Stomach (tissue), 4 donors: Measurements from ENCODE around the gene STIM2.

Experiments used
- CTCF ChIP-seq, 7 experiments: fragments of 450-650 bp in 4 of 7; fragments of 200-600 bp in 3 of 7; sonication (generic) in 3 of 7; IDR thresholded peaks; one replicate each; pipeline ENCODE4 v1.5.1; 2016 to 2019; ENCODE audit warnings: antibody characterized with exemption in 7 of 7, control low read depth in 2 of 7, mild to moderate bottlenecking in 1 of 7
- EP300 ChIP-seq: sonication (generic); formaldehyde crosslinking; IDR thresholded peaks from one replicate; pipeline ENCODE4 v1.6.1; 2017; ENCODE audit warnings: antibody characterized with exemption
- POLR2A ChIP-seq, 4 donors: fragments of 450-650 bp; IDR thresholded peaks; one replicate each; pipeline ENCODE4 v1.6.1; 2016; ENCODE audit warnings: antibody characterized with exemption in 4 of 4, control low read depth in 2 of 4, mild to moderate bottlenecking in 1 of 4, moderate library complexity in 1 of 4
- POLR2AphosphoS5 ChIP-seq, 3 donors: sonication (generic); formaldehyde crosslinking; IDR thresholded peaks; one replicate each; pipeline ENCODE4 v1.6.1; 2016; ENCODE audit warnings: antibody characterized with exemption in 3 of 3

GRCh38 chr4:26999689-27000088, 139.0 kb downstream of the STIM2 start:
- TF ChIP-seq CTCF (IDR thresholded peaks at IDR 0.05) (no peak), POLR2A (IDR thresholded peaks at IDR 0.05) (no peak), POLR2AphosphoS5 (IDR thresholded peaks at IDR 0.05) (no peak), EP300 (no peak)
